ENCODE results near the gene DIP2B.
"Not testable (repeated sequence)": the region's sequence is repeated elsewhere in the genome, so short reads cannot be mapped to it uniquely, and the experiment has no call there.

The DIP2B gene

GRCh38 chr12:50747817-50748216 is 243.0 kb downstream of the DIP2B start:
- no peak for DNase-seq

DNA sequence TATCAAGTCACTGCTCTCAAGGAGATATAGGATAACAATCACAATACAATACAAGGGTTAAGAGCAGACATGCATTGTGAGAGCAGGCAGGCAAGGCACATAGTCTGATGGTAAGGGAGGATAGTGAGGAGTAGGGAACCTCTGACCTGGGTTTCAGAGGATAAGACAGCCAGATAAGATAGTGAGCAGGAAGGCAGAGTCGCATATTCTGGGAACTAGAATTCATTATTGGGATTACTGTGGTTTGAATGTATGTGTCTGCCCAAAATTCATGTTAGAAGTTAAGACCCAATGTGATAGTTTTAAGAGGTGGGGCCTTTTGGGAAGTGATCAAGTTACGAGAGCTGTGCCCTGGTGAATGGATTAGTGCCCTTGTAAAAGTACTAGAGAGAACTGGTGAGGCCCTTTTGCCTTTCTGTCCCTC is 244.7 kb downstream of the DIP2B start:
- no peak for DNase-seq

- DNase-seq: no peak
These were observed 245.6 kb downstream of the DIP2B start for GRCh38 chr12:50750366-50750765.

- no peak for DNase-seq
These were observed 247.3 kb downstream of the DIP2B start for GRCh38 chr12:50751948-50752721.

DNA sequence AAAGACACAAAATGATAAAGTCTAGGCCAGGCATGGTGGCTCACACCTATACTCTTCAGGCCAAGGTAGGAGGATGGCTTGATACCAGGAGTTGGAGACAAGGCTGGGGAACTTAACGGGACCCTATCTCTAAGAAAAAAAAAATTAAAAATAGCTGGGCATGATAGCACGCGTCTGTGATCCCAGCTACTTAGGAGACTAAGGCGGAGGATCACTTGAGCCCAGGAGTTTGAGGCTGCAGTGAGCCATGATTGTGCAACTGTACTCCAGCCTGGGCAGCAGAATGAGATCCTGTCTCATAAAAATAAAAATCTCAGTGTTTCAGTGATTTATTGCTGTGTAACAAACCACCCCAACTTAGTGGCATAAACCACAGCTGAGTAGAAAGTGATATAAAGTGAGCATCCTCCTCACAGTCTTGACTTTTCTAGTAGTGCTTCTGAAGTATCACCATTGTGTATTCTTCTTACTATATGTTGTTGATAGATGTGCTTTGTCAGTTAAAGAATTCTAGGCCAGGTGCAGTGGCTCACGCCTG is 248.5 kb downstream of the DIP2B start:
- no peak for DNase-seq

- peak; percentile 83 for DNase-seq
These were observed 259.0 kb downstream of the DIP2B start, which contains the start of gene ATF1 for GRCh38 chr12:50763639-50764285. Gene ATF1, plus strand, starts transcription at chr12:50764101. Its CDS starts 16,045 bp downstream, at chr12:50780146.

GRCh38 chr12:50764286-50765094 is 259.7 kb downstream of the DIP2B start:
- peak; percentile 47 for DNase-seq

DNA sequence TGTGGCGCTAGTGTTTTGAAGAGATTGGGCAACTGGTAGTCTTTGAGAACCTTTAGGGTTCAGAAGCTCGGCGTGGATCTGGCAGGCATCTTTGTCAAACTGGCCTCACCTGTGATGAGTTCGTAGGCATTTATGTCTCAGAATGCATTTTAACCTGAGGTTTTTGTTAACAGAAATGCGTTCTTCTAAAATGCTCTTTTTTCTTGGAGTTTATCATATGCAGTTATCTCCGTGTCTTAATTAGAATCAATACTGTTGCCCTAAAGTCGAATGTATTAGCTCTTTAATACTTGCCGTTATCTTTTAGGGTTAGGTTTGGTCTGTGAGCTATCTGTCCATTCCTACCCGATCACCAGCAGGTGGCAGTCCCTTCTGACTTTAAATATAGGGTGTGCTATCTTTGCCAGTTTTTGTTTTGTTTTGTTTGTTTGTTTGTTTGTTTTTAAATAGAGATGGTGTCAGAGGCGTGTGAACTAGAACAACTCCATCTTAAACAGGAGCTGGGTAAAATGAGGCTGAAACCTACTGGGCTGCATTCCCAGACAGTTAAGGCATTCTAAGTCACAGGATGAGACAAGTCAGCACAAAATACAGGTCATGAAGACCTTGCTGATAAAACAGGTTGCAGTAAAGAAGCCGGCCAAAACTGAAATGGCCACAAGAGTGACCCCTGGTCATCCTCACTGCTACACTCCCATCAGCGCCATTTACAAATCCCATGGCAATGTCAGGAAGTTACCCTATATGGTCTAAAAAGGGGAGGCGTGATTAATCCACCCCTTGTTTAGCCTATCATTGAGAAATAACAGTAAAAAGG is 260.5 kb downstream of the DIP2B start:
- DNase-seq: peak; percentile 40

GRCh38 chr12:50768391-50768790 is 263.6 kb downstream of the DIP2B start:
- no peak for DNase-seq

GRCh38 chr12:50768813-50769212 is 264.0 kb downstream of the DIP2B start:
- not testable (repeated sequence) for DNase-seq

DNA sequence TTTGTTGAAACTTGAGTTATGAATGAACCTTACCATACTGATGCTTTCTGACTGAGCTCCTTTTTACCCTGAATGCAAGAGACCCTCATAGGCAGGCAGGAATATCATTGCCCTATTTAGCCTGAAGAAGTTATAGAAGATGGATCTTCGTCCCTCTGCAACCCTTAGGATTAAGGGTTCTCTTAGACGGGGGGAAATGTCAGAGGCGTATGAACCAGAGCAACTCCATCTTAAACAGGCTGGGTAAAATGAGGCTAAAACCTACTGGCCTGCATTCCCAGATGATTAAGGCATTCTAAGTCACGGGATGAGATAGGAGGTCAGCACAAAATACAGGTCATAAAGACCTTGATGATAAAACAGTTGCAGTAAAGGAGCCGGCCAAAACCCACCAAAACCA is 266.6 kb downstream of the DIP2B start:
- no peak for DNase-seq

GRCh38 chr12:50772470-50772869 is 267.7 kb downstream of the DIP2B start:
- DNase-seq: no peak

- DNase-seq: no peak
These were observed 268.1 kb downstream of the DIP2B start for GRCh38 chr12:50772877-50773276.

DNA sequence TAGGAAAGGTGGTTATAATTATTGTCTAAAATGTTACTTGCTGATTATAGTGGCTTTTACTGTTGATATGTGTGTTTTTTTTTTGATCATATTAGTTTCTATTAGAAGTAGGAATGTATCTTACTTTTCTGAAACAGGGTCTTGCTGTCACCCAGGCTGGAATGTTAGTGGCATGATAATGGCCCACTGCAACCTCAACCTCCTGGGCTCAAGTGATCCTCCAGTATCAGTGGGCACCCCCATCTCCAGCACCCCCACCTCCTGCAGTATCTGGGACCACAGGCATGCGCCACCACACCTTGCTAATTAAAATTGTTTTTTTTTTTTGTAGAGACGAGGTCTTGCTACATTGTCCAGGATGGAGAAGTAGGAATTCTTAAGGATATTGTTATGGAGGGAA is 270.5 kb downstream of the DIP2B start:
- no peak for DNase-seq

- no peak for DNase-seq
These were observed 272.3 kb downstream of the DIP2B start for GRCh38 chr12:50776749-50777728.

DNA sequence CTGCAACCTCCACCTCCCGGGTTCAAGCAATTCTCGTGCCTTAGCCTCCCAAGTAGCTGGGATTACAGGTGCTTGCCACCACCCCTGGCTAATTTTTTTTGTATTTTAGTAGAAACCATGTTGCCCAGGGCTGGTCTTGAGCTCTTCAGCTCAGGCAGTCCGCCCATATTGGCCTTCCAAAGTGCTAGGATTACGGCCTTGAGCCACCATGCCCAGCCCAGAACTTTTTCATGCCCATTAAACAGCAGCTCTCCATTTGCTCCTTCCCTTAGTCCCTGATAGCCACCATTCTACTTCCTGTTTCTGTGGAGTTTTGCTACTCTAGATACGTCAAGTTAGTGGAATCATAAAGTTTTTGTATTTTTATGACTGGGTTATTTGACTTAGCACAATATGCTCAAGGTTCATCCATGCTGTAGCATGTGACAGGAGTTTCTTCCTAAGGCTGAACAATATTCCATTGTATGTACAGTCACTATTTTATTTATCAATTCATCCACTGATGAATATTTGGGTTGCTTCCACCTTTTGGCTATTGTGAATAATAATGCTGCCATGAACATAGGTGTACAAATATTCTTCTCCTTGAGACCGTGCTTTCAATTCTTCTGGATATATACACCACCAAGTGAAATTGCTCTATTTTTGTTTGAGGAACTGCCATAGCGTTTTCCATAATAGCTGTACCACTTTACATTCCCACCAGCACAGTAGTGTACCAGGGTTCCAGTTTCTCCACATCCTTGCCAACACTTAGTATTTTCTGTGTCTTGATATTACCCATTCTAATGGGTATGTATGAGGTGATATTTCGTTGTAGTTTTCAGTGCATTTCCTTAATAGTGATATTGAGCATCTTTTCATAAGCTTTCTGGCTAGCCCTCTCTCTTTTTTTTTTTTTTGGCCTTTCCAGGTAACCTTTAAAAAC is 274.1 kb downstream of the DIP2B start:
- no peak for DNase-seq

DNA sequence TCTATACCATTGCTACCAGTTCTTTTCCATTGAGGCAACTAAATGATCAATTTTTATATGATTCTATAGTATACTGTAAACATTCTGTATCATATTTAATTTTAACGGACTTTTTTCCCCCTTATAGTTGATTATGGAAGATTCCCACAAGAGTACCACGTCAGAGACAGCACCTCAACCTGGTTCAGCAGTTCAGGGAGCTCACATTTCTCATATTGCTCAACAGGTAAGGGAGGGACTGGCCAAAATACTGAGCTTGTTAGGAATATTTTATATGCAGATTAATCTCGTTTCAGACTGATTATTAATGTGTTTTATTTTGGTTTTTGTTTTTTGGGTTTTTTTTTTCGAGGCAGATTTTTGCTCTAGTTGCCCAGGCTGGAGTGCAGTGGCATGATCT is 275.2 kb downstream of the DIP2B start:
- no peak for DNase-seq

GRCh38 chr12:50784501-50784900 is 279.7 kb downstream of the DIP2B start:
- no peak for DNase-seq

DNA sequence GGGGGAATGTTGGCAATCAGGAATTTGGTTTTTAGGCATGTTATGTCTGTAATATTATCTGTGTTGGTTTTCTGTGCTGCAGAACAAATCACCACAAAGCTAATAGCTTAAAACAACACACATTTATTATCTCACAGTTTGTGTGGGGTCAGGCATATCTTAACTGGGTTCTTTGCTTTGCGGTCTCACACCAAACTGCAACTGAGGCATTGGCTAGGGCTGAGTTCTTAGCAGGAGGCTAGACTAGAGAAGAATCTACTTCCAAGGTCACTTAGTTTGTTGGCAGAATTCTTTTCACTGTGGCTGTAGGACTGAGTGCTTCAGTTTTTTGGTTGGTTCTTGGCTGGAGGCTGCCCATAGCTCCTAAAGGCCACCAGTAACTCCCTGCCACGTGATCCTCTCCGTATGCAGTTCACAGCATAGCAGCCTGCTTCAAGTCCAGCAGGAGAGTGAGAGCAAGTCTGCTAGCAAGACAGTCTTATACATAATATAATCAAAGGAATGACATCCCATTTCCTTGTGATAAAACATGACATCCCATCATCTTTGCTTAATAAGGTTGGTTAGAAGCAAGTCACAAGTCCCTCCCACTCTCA is 280.7 kb downstream of the DIP2B start:
- no peak for DNase-seq
